Measurements from ENCODE around the gene CARD14. TPM values are rescaled to one million over a fixed set of nuclear protein-coding genes. Genes with fewer than 3 reads are reported as not detected.

Gene CARD14
- total RNA-seq, 1 experiment from 2014 or later: 2.3 TPM

- intact Hi-C loops (cut with micrococcal nuclease): loop anchor here (1.0 to 5.0 kb wide), 5 partner anchors 35 to 171 kb away; partner anchors contain the start of genes EIF4A3 and GAA
- BruUV-seq (replicated peaks): no TSS peak
- ChIA-PET CTCF (interaction anchor here (0.7 kb wide), 1 partner anchor 947 kb away, joined by 3 read pairs; no protein-coding TSS in a partner anchor), POLR2A (ENCODE audit: unreplicated experiment) (no interaction called here)
- Histone ChIP-seq H3K79me2 (ENCODE audit: low read length) (no peaks in the 10 kb centered on the region), H3K27me3 (ENCODE audit: low read length) (no peaks in the 10 kb centered on the region), H3K9ac (ENCODE audit: low read length) (peak overlapping the region; percentile 44), H3K4me2 (ENCODE audit: low read length) (peak overlapping the region; percentile 69), H2AFZ (ENCODE audit: low read length) (0 out of 2 replicates have a peak overlapping the region, but pooled peaks have one; percentile 32), H3K9me2 (replicated peaks; ENCODE audit: low read length) (no peaks in the 10 kb centered on the region), H3K27ac (ENCODE audit: low read length) (peak overlapping the region; percentile 86), H3K36me3 (ENCODE audit: low read depth, low read length) (no peaks in the 10 kb centered on the region), H4K20me1 (ENCODE audit: low read length) (no peaks in the 10 kb centered on the region), H3K4me1 (ENCODE audit: insufficient read depth, low read length) (peaks cover 28% of the 10 kb centered on the region), H3K4me3 (ENCODE audit: low read length) (no peak overlapping the region), H3K9me3 (ENCODE audit: low read length) (no peaks in the 10 kb centered on the region), H3F3A (ENCODE audit: low read length, unreplicated experiment) (peaks cover 4% of the 10 kb centered on the region)
- DNase-seq: no peak
- TF ChIP-seq EZH2phosphoT487 (IDR thresholded peaks at IDR 0.05; ENCODE audit: borderline replicate concordance, low read length) (no peak), CTCF (conservative IDR thresholded peaks at IDR 0.05; ENCODE audit: low read depth, low read length) (no peak), EZH2 (IDR thresholded peaks at IDR 0.05; ENCODE audit: low read length, unreplicated experiment) (no peak)
- no peak for ATAC-seq
Measured at GRCh38 chr17:80253631-80254395, 84.0 kb downstream of the CARD14 start.

- Histone ChIP-seq H3K9me3 (ENCODE audit: low read length) (no peaks in the 10 kb centered on the region), H3K36me3 (ENCODE audit: low read depth, low read length) (no peaks in the 10 kb centered on the region), H2AFZ (ENCODE audit: low read length) (peak overlapping the region; percentile 36), H3K4me3 (ENCODE audit: low read length) (peak overlapping the region; percentile 29; the same call in 1 of the 2 replicates), H3K79me2 (ENCODE audit: low read length) (no peaks in the 10 kb centered on the region), H3K9ac (ENCODE audit: low read length) (peak overlapping the region; percentile 45), H3K4me2 (ENCODE audit: low read length) (peak overlapping the region; percentile 69), H3K27me3 (ENCODE audit: low read length) (no peaks in the 10 kb centered on the region), H4K20me1 (ENCODE audit: low read length) (no peaks in the 10 kb centered on the region), H3K9me2 (replicated peaks; ENCODE audit: low read length) (no peaks in the 10 kb centered on the region), H3K27ac (ENCODE audit: low read length) (peak overlapping the region; percentile 86), H3K4me1 (ENCODE audit: insufficient read depth, low read length) (peaks cover 34% of the 10 kb centered on the region), H3F3A (ENCODE audit: low read length, unreplicated experiment) (peaks cover 4% of the 10 kb centered on the region)
- BruUV-seq (replicated peaks): no TSS peak
- DNase-seq (peak; percentile 100), ATAC-seq (peak; percentile 90)
- CTCF ChIA-PET: interaction anchor here (0.7 kb wide), 1 partner anchor 946 kb away, joined by 3 read pairs; no protein-coding TSS in a partner anchor
- TF ChIP-seq CTCF (conservative IDR thresholded peaks at IDR 0.05; ENCODE audit: low read depth, low read length) (no peak), EZH2phosphoT487 (IDR thresholded peaks at IDR 0.05; ENCODE audit: borderline replicate concordance, low read length) (no peak), EZH2 (IDR thresholded peaks at IDR 0.05; ENCODE audit: low read length, unreplicated experiment) (no peak)
- POLR2A ChIA-PET (ENCODE audit: unreplicated experiment): no interaction called here
- intact Hi-C loops (cut with micrococcal nuclease): loop anchor here (2.0 to 5.0 kb wide), 2 partner anchors 36 to 152 kb away; partner anchors contain the start of gene GAA
Measured at GRCh38 chr17:80254396-80255251, 84.8 kb downstream of the CARD14 start.

Measured in PC-3 (cell line).